ENCODE results near the gene SEC61B. TPM values are rescaled to one million over a fixed set of nuclear protein-coding genes. Genes with fewer than 3 reads are reported as not detected.
A peak's percentile ranks its signal among the peaks of the same experiment; 100 is the strongest.

The SEC61B gene
- total RNA-seq, 4 donors from 2014 or later: 41.0 to 99.0 (median 75.1) TPM

- peaks cover 0 to 3% (median 0%) of the 10 kb centered on the region in 4 donors for H3K4me1 ChIP-seq
- H3K9me3 ChIP-seq: no peaks in the 10 kb centered on the region
- no peak for TF ChIP-seq POLR2A (IDR thresholded peaks at IDR 0.05)
- no peak for TF ChIP-seq EP300 (IDR thresholded peaks at IDR 0.05)
- no peak for TF ChIP-seq CTCF (IDR thresholded peaks at IDR 0.05)
- H3K27me3 ChIP-seq: no peaks in the 10 kb centered on the region
- H3K4me3 ChIP-seq: no peak overlapping the region
- no peak for DNase-seq (ENCODE audit: low spot score in 2 of 2)
- H3K36me3 ChIP-seq: no peaks in the 10 kb centered on the region
- WGBS, 2 donors: 71 to 80% methylated on average over 15 of the region's 15 CpGs
- H3K27ac ChIP-seq: no peak overlapping the region
Observed at GRCh38 chr9:99253772-99254431, 31.8 kb downstream of the SEC61B start.

DNA sequence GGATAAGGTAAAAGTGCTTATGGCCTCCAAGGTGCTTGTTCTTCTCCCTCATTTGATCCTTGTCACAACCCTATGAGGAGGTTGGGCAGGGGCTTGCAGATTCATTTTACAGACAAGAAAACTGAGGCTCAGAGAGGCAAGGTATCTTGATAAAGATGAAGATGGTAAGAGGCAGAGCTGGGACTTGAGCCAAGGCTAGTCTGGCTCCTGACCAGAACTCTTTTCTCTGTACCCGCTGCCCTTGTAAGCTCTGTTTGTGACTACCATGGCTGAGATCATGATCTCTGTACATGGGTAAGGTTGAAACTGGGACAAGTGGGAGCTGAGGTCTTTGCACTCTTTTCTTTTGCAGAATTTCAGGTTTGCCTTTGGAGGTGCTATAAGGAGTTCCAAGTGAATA lies 33.6 kb downstream of the SEC61B start:
- DNase-seq (ENCODE audit: low spot score in 2 of 2): no peak

GRCh38 chr9:99257723-99258389 lies 35.8 kb downstream of the SEC61B start:
- DNase-seq (ENCODE audit: low spot score in 2 of 2): no peak
- Histone ChIP-seq H3K27ac (peak overlapping the region in 1 of 4 donors; percentile 85), H3K27me3 (no peaks in the 10 kb centered on the region), H3K4me1 (peaks cover 0 to 15% (median 0%) of the 10 kb centered on the region in 4 donors), H3K9me3 (no peaks in the 10 kb centered on the region), H3K36me3 (no peaks in the 10 kb centered on the region), H3K4me3 (no peak overlapping the region)
- 96 to 100% methylated on average over 4 to 8 of the region's 8 CpGs for WGBS, 2 donors
- TF ChIP-seq EP300 (IDR thresholded peaks at IDR 0.05): no peak

More for the DNA sequence above, 33.6 kb downstream of the SEC61B start:
- H3K27me3 ChIP-seq: no peaks in the 10 kb centered on the region
- no peak overlapping the region for H3K27ac ChIP-seq
- H3K36me3 ChIP-seq: no peaks in the 10 kb centered on the region
- H3K4me1 ChIP-seq: peaks cover 0 to 15% (median 0%) of the 10 kb centered on the region in 4 donors
- no peaks in the 10 kb centered on the region for H3K9me3 ChIP-seq
- TF ChIP-seq POLR2A (IDR thresholded peaks at IDR 0.05): no peak
- no peak for TF ChIP-seq EP300 (IDR thresholded peaks at IDR 0.05)
- TF ChIP-seq CTCF (IDR thresholded peaks at IDR 0.05): no peak
- H3K4me3 ChIP-seq: no peak overlapping the region
- WGBS, 2 donors: 56 to 70% methylated on average over 1 of the region's 1 CpG

- TF ChIP-seq POLR2A (IDR thresholded peaks at IDR 0.05) (peak; percentile 17 to 39), EP300 (IDR thresholded peaks at IDR 0.05) (peak; percentile 62 to 75), CTCF (IDR thresholded peaks at IDR 0.05) (no peak)
- peak; percentile 64 to 65 for DNase-seq (ENCODE audit: low spot score in 2 of 2)
- no peaks in the 10 kb centered on the region for H3K36me3 ChIP-seq
- H3K27me3 ChIP-seq: no peaks in the 10 kb centered on the region
- H3K4me3 ChIP-seq: peak overlapping the region; percentile 15 to 51 (median 28)
- no peaks in the 10 kb centered on the region for H3K9me3 ChIP-seq
- peak overlapping the region; percentile 23 to 85 (median 44) for H3K27ac ChIP-seq
- peaks cover 0 to 15% (median 0%) of the 10 kb centered on the region in 4 donors for H3K4me1 ChIP-seq
- WGBS, 2 donors: 13% methylated on average over 23 to 24 of the region's 27 CpGs
Observed at GRCh38 chr9:99259231-99259918, 37.3 kb downstream of the SEC61B start.

GRCh38 chr9:99261923-99262322 lies 39.8 kb downstream of the SEC61B start:
- no peaks in the 10 kb centered on the region for H3K27me3 ChIP-seq
- 82 to 89% methylated on average over 2 of the region's 2 CpGs for WGBS, 2 donors
- H3K4me3 ChIP-seq: no peak overlapping the region
- H3K4me1 ChIP-seq: peaks cover 0 to 25% (median 3%) of the 10 kb centered on the region in 4 donors
- H3K27ac ChIP-seq: no peak overlapping the region
- no peaks in the 10 kb centered on the region for H3K36me3 ChIP-seq
- DNase-seq (ENCODE audit: low spot score in 2 of 2): no peak
- TF ChIP-seq POLR2A (IDR thresholded peaks at IDR 0.05) (no peak), CTCF (IDR thresholded peaks at IDR 0.05) (no peak), EP300 (IDR thresholded peaks at IDR 0.05) (no peak)
- H3K9me3 ChIP-seq: no peaks in the 10 kb centered on the region
